Measurements from ENCODE around the gene NTHL1. TPM values are rescaled to one million over a fixed set of nuclear protein-coding genes. Genes with fewer than 3 reads are reported as not detected.

NTHL1 gene
- total RNA-seq, 4 donors from 2014 or later = 6.5 to 21.7 (median 12.0) TPM

- TF ChIP-seq, protein P1, sequence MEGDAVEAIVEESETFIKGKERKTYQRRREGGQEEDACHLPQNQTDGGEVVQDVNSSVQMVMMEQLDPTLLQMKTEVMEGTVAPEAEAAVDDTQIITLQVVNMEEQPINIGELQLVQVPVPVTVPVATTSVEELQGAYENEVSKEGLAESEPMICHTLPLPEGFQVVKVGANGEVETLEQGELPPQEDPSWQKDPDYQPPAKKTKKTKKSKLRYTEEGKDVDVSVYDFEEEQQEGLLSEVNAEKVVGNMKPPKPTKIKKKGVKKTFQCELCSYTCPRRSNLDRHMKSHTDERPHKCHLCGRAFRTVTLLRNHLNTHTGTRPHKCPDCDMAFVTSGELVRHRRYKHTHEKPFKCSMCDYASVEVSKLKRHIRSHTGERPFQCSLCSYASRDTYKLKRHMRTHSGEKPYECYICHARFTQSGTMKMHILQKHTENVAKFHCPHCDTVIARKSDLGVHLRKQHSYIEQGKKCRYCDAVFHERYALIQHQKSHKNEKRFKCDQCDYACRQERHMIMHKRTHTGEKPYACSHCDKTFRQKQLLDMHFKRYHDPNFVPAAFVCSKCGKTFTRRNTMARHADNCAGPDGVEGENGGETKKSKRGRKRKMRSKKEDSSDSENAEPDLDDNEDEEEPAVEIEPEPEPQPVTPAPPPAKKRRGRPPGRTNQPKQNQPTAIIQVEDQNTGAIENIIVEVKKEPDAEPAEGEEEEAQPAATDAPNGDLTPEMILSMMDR (IDR thresholded peaks at IDR 0.05; ENCODE audit: low read depth) = no peak
These were observed 55.5 kb downstream of the NTHL1 start for GRCh38 chr16:1991948-1992703.

DNA sequence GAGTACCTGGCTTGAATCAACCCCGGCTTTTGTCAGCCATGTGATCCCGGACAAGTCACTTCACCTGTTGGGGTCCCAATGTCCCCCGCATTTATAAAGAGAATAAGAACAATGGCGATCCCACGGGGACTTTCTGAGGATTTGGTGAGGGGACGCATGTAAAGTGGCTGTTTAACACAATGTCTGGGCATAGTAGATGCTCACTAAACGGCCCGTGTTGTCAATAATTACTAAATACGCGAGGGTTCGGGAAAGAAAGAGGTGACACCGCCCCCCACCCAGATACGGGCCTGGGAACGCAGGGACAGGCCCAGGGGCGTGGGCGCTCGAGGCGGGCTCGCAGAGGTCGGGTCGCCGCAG is 56.1 kb downstream of the NTHL1 start:
- TF ChIP-seq, protein P1 (IDR thresholded peaks at IDR 0.05; ENCODE audit: low read depth) = no peak

GRCh38 chr16:1991135-1991551 is 56.5 kb downstream of the NTHL1 start:
- TF ChIP-seq, protein P1 (IDR thresholded peaks at IDR 0.05; ENCODE audit: low read depth) = no peak

GRCh38 chr16:1990351-1991134 is 57.1 kb downstream of the NTHL1 start:
- TF ChIP-seq, protein P1 (IDR thresholded peaks at IDR 0.05; ENCODE audit: low read depth) = no peak

- TF ChIP-seq, protein P1 (IDR thresholded peaks at IDR 0.05; ENCODE audit: low read depth) = no peak
These were observed 57.6 kb downstream of the NTHL1 start for GRCh38 chr16:1990101-1990350.

Small RNA genes lying within 50 kb of the gene (small RNA-seq; reads per million reads assigned to genes)
- gene MIR1225 (0.73 reads per million), gene RN7SL219P (not detected)

Other genes with a start within 250 kb of the NTHL1 start
- gene HAGH, start 221.0 kb downstream of the NTHL1 start, total RNA-seq = 100 to 1,000 TPM in 2 of 4 donors, 10 to 100 TPM in 2; 50.4 to 121 (median 108) TPM
- gene FAHD1, start 220.6 kb downstream of the NTHL1 start, total RNA-seq = 10 to 100 TPM; 25.4 to 42.0 (median 30.8) TPM
- not detected for gene MEIOB, start 175.7 kb downstream of the NTHL1 start, total RNA-seq
- gene HS3ST6, start 129.4 kb downstream of the NTHL1 start, total RNA-seq = not detected
- gene MSRB1, start 104.6 kb downstream of the NTHL1 start, total RNA-seq = 10 to 100 TPM; 11.2 to 30.0 (median 18.1) TPM
- not detected for gene RPL3L, start 93.1 kb downstream of the NTHL1 start, total RNA-seq
- gene NDUFB10, start 88.3 kb downstream of the NTHL1 start, total RNA-seq = 100 to 1,000 TPM; 120 to 198 (median 186) TPM
- 1,000 to 10,000 TPM; 1,492 to 1,850 (median 1,797) TPM for gene RPS2, start 83.0 kb downstream of the NTHL1 start, total RNA-seq
- not detected for gene RNF151, start 81.0 kb downstream of the NTHL1 start, total RNA-seq
- 10 to 100 TPM; 20.9 to 30.6 (median 26.6) TPM for gene TBL3, start 75.8 kb downstream of the NTHL1 start, total RNA-seq
- gene NOXO1, start 66.4 kb downstream of the NTHL1 start, total RNA-seq = not detected
- gene GFER, start 63.6 kb downstream of the NTHL1 start, total RNA-seq = 10 to 100 TPM in 3 of 4 donors, 1 to 10 TPM in 1; 9.1 to 17.4 (median 16.1) TPM
- gene SYNGR3, start 57.9 kb downstream of the NTHL1 start, total RNA-seq = not detected
- gene ZNF598, start 38.0 kb downstream of the NTHL1 start, total RNA-seq = 10 to 100 TPM; 13.9 to 45.0 (median 15.0) TPM
- not detected for gene NPW, start 28.0 kb downstream of the NTHL1 start, total RNA-seq
- 100 to 1,000 TPM in 1 of 4 donors, 10 to 100 TPM in 3; 15.1 to 140 (median 48.9) TPM for gene NHERF2, start 20.9 kb downstream of the NTHL1 start, total RNA-seq
- 100 to 1,000 TPM in 1 of 4 donors, 10 to 100 TPM in 3; 31.1 to 110 (median 50.2) TPM for gene TSC2, start 151 bp upstream of the NTHL1 start, total RNA-seq
- 100 to 1,000 TPM in 2 of 4 donors, 10 to 100 TPM in 2; 40.1 to 318 (median 76.1) TPM for gene PKD1, start 88.1 kb upstream of the NTHL1 start, total RNA-seq
- gene RAB26, start 100.8 kb upstream of the NTHL1 start, total RNA-seq = 1 to 10 TPM in 1 of 4 donors, not detected in 3; 3.0 TPM
- 10 to 100 TPM; 19.1 to 45.0 (median 31.1) TPM for gene TRAF7, start 107.9 kb upstream of the NTHL1 start, total RNA-seq
- not detected for gene CASKIN1, start 148.8 kb upstream of the NTHL1 start, total RNA-seq
- 10 to 100 TPM; 29.3 to 58.8 (median 38.0) TPM for gene MLST8, start 157.6 kb upstream of the NTHL1 start, total RNA-seq
- gene BRICD5, start 163.0 kb upstream of the NTHL1 start, total RNA-seq = 1 to 10 TPM in 3 of 4 donors, under 1 TPM in 1; 0.66 to 6.0 (median 4.1) TPM
- 10 to 100 TPM in 3 of 4 donors, 1 to 10 TPM in 1; 7.7 to 21.1 (median 10.3) TPM for gene PGP, start 167.0 kb upstream of the NTHL1 start, total RNA-seq
- gene E4F1, start 175.8 kb upstream of the NTHL1 start, total RNA-seq = 10 to 100 TPM in 3 of 4 donors, 1 to 10 TPM in 1; 9.6 to 33.2 (median 16.8) TPM
- under 1 TPM in 2 of 4 donors, not detected in 2; 0.34 to 0.82 TPM for gene DNASE1L2, start 188.6 kb upstream of the NTHL1 start, total RNA-seq
- gene ECI1, start 203.8 kb upstream of the NTHL1 start, total RNA-seq = 10 to 100 TPM; 32.4 to 96.5 (median 49.8) TPM
- gene RNPS1, start 220.3 kb upstream of the NTHL1 start, total RNA-seq = 100 to 1,000 TPM in 1 of 4 donors, 10 to 100 TPM in 3; 66.6 to 127 (median 75.3) TPM

Measured in subcutaneous adipose tissue (tissue), 4 donors.